Measurements from ENCODE around the gene AOC2.
"Not testable (repeated sequence)": the region's sequence is repeated elsewhere in the genome, so short reads cannot be mapped to it uniquely, and the experiment has no call there.

AOC2 gene

DNA sequence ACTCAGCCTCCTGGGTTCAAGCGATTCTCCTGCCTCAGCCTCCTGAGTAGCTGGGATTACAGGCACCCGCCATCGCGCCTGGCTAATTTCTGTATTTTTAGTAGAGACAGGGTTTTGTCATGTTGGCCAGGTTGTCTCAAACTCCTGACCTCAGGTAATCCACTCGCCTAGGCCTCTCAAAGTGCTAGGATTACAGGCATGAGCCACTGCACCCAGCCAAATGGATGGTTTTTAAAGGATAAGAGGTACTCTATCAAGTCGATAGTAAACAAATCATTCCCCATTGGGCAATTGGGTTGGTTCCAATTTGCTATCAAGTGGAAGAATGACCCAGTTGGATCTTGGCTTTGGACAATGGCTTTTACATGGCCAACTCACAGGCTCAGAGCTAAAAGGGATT lies 37.3 kb downstream of the AOC2 start:
- DNase-seq (ENCODE audit: low read depth in 2 of 2): not testable (repeated sequence)

DNA sequence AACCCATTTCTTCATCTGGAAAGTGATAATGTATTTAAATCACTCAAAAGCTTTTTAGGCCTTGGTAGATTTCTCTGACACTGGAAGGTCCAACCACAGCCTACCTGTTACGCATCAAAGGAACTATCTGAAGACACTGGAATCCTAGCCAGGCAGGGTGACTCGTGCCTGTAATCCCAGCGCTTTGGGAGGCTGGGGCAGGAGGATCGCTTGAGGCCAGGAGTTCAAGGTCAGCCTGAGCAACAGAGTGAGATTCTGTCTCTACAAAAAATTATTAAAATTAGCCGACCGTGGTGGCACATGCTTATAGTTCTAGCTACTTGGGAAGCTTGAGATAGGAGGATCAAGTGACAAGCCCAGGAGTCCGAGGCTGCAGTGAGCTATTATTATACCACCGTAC lies 37.8 kb downstream of the AOC2 start:
- no peak for DNase-seq (ENCODE audit: low read depth in 2 of 2)

DNA sequence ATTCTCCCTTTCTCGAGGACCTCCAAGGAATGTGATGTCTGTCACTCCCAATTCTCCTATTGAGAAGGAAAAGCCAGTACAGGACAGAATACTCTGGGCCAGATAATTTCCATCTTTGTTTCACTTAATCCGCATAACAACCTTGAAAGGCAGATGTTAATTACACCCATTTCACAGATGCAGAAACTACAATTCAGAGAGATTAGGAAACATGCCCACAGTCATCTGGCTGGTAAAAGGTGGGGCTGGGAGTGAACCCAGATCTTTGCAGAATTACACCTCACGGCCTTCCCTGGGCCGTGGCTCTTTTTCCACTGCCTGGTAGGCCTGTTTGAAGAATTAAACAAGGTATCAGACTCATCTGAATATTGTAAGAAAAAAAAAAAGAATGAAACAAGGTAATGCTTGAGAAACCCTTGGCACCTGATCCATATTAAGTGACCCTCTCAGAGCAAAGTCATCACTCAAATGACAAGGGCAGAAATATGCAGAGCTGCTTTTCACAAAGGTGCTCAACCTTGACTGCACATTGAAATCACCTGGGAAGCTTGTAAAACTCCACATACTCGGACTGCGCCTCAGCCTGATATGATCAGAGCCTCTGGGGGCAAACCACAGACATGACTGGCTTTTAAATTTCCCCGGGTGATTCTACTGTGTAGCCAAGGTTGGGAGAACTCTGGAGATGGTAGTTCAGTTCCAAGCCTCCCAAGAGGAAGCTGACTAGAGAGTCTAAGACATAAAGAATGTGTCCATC lies 39.6 kb downstream of the AOC2 start:
- DNase-seq (ENCODE audit: low read depth in 2 of 2): no peak

DNA sequence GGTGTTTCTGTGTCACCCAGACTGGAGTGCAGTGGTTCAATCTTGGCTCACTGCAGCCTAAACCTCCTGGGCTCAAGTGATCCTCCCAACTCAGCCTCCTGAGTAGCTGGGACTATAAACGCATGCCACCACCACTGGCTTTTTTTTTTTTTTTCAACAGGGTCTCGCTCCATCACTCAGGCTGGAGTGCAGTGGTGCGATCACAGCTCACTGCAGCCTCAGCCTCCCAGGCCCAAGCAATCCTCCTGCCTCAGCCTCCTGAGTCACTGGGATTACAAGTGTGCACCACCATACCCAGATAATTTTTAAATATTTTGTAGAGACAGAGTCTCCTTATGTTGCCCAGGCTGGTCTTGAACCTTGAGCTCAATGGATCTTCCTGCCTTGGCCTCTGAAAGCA lies 41.4 kb downstream of the AOC2 start:
- not testable (repeated sequence) for DNase-seq (ENCODE audit: low read depth in 2 of 2)

DNA sequence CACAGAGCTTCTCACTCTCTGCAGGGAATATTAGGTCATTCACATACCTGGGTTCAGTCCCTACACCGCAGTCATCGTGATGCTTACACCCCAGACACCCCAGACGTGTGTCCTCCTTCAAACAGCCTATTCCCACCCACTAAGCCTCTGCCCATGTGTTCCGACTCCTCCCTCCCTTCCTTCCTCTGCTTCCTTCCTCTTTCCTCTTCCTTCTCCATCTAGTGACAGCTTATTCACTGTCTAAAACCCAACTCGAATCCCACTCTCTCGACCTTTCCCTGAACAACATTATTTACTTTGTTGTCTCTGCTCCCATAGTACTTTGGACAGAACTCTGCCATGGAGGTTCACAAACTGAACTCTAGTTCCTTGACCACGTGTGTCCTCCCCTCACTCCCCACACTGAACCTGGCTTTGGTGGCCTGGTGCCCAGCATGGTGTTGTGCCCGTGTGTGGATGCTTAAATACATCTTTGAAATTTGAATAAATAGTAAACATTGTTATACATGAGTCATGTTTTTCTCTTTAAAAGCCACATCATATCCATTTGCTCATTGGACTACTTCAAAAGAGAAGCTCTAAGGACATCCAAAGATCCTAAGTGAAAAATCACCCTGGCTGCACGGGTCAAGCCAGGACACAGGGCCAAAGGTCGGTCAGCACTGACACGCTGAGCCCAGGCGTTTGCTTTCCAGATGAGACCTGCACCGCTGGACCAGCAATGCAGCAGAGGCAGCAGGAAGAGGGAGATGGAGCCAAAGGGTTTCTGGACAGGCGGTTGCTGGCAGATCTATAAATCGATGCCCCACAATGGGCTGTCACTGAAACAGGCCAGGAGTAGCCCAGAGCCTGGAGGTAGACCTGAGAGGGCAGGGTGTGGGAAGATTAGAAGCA lies 42.1 kb downstream of the AOC2 start:
- DNase-seq (ENCODE audit: low read depth in 2 of 2): no peak

DNA sequence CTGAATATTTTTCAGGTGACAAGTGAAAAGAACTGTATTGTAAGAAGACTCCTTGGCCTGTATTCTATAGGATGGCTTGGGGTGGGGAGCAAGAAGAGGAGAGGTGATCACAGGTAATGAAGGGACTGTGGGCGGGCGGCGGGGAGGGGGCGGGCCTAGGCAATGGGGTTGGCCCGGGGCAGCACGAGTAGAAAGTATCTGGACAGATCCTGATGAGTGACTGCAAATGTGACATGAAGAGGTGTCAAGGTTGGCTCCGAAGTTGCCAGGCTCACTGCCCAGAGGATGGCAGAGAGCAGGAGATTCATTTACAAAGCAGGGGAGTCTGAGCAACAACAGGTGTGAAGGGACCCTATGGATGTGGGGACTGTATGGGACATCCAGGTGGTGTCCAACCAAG lies 45.4 kb downstream of the AOC2 start:
- DNase-seq (ENCODE audit: low read depth in 2 of 2): no peak

DNA sequence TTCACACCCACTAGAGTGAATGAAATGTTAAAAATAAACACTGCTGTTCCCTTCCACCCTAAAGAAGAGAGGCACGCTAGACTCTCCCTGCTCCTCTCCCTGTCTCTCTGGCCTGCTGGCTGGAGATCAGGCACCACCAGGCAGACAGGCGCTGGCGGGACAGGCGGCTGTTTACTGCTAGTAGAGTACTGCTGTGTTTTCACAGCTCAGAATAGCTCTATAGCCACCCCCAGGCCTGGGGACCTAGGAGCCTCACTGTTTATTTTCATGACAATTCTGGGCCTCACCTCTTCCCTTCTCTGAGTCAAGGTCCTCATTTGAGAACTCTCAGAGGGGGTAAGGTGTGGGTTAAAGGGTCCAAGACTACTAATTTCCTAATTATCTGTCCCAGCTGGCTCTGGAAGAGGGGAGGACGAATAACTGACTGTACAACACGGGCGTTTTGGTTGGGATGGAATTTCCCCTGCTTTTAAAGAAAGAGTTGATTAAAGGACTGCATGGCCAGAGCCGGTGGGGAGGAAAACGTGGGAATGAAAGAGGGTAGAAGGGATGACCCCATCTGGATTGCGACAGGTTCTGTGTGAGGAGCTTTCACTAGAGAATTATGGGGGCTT lies 47.3 kb downstream of the AOC2 start:
- DNase-seq (ENCODE audit: low read depth in 2 of 2): no peak

DNA sequence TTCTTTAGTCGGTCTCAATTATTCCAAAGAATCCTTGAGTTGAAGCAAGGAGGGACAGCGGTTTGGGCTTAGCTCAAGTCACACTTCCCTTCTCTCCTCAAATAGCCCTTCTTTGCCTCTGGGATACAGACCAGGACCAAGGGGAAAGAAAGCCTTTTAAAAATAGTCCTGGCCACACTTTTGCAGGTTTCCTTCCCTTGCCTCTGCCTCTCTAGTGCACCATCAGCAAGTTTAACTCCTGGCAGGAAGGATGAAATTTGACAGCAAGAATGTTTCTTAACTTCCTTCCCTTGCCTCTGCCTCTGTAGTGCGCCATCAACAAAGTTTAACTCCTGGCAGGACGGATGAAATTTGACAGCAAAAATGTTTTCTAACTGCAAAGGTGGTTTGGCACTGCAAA lies 49.0 kb downstream of the AOC2 start:
- no peak for DNase-seq (ENCODE audit: low read depth in 2 of 2)

DNA sequence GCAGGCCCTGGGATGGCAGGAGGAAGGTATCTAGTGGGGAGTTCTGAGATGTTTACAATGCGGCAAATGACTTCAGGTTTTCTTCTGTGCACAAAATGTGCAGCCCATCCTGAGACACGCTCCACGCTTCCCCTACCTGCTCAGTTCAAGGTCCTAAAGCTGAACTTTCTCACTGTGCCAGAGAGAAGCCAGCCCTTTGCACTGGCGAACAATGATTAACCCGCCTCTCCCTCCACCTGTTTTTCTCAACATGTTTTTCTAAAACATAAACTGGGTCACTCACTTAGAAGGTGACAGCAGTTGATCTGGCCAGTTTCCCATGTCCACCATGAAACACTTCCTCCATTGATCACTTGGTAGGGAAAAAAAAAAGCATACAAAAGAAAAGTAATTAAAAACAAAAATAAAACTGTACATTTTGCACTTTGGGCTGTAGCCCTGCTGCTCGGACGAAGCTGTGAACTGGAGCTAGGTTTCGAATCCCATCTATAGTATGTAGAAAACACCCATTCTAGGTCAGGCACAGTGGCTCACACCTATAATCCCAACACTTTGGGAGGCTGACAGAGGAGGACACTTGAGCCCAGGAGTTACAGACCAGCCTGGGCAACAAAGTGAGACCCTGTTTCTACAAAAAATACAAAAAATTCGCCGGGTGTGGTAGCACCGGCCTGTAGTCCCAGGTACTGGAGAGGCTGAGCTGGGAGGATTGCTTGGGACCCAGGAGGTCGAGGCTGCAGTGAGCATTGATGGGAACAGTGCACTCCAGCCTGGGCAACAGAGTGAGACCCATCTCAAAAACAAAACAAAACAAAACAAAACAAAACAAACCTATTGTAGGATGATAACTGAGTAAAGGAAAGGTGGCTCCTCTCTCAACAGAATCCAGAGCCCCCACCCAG lies 50.2 kb downstream of the AOC2 start:
- no peak for DNase-seq (ENCODE audit: low read depth in 2 of 2)

DNA sequence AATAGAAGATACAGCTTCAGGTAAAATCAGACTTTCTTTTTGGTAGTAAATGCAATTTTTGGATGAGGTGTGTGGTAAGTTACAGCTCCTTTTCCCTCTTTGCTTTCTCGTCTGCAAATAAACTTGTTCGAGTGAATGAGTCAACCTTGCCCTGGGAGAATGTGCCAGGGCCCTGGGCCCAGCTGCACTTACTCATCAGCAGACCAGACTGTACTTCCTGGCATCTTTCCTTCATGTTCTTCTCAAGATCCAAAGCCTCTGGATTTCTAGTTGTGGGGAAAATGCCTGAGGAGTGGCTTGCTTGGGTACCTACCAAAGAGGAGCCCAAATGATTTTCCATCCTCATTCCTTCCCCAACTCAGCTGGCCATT lies 50.8 kb downstream of the AOC2 start:
- no peak for DNase-seq (ENCODE audit: low read depth in 2 of 2)

DNA sequence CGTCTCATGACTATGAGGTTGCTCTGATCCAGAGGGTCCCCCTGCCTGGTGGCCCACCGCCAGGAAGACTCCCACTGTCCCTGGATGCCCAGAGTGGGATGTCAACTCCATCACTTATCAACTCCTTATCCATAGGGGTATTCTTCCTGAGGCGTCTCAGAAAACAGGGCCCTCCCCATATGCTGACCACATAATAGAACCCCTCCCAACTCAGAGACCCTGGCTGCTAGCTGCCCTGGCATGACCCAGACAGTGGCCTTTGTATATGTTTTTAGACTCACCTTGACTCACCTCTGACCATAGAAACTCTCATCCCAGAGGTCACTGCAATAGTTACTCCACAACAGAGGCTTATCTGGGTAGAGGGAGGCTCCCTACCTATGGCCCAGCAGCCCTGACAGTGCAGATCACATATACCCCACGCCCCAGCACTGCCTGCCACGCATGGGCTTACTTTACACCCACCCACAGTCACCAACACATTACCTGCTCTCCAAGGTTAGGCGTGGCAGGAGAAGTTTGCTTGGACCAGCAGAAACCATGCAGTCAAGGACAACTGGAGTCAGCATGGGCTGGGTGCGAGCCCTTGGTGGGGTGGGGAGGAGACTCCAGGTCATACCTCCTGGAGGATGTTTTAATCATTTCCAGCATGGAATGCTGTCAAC lies 53.9 kb downstream of the AOC2 start:
- no peak for DNase-seq (ENCODE audit: low read depth in 2 of 2)

DNA sequence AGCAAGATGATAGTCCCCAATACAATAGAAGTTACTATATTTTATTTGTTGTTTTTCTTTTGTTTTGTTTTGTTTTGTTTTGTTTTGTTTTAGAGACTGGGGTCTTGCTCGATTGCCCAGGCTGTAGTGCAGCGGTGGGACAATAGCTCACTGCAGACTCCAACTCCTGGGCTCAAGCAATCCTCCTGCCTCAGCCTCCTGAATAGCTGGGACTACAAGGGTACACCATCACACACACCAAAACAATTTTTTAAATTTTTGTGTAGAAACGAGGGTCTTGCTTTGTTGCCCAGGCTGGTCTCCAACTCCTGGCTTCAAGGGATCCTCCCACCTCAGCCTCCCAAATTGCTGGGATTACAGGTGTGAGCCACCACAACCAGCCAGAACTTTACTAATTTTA lies 55.6 kb downstream of the AOC2 start:
- not testable (repeated sequence) for DNase-seq (ENCODE audit: low read depth in 2 of 2)

Measured in stimulated activated CD8-positive, alpha-beta memory T cell treated with anti-CD3 and anti-CD28 coated beads, Interleukin-2, amount 100 ng/mL, for 48 hours (primary cell).